GM21367 (cell line): ENCODE results near the gene LMO4.

Experiments
- ATAC-seq: cut with Tn5 transposase; IDR thresholded peaks from one replicate; pipeline ENCODE4 v1.9.1; 2021; ENCODE audit not compliant: unreplicated experiment

Gene LMO4

DNA sequence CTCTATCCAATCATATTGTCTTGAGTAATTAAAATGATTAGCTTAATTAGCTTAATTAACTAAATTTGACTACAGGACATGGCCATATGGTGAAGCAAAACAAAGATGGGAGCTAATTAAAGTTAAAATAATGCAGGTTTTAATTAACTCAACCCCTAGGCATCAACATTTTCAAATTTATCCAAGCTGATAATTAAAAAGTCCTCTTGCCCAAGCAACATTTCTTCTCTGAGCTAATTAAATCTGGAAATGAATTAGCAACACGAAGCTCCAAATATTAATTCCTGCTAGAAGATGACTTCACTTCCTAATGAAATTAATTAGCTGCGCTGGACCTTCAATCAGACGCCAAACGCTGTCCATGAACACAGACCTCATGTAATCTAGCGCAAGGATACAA lies 27.9 kb downstream of the LMO4 start:
- no peak for ATAC-seq

DNA sequence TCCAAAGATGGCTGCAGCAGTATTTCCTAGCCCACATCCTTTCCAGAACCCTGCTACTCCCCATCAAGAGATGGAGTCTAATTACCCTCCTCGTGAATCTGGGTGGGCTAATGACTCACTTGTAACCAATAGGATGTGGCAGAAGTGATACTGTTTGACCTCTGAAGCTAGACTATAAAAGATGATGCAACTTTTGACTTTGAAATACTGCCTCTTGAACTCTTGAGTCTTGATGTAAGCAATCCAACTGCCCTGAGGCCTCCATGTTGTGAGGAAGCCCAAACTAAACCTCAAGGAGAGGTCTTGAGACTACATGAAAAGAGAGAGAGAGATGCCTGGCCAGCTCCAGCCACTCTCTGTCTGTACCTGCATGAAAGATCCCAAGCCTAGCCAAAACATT lies 29.5 kb downstream of the LMO4 start:
- no peak for ATAC-seq

DNA sequence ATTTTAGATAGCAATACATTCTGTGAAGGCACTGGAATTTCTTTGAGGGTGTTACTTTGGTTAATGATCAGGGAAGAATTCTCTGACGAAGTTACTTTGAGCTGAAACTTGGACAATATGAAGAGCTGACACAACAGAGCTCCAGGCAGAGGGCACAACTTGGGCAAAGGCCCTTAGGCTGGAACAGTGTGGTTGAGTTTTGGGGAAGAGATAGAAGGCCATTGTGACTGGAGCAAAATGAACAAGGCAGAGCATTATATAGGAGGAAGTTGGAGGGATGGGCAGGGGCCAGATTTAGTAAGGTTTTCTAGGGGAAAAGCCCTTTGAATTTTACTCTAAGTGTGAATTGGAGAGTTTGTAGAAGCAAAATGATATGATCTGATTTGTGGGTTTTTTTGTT lies 30.9 kb downstream of the LMO4 start:
- ATAC-seq = no peak

DNA sequence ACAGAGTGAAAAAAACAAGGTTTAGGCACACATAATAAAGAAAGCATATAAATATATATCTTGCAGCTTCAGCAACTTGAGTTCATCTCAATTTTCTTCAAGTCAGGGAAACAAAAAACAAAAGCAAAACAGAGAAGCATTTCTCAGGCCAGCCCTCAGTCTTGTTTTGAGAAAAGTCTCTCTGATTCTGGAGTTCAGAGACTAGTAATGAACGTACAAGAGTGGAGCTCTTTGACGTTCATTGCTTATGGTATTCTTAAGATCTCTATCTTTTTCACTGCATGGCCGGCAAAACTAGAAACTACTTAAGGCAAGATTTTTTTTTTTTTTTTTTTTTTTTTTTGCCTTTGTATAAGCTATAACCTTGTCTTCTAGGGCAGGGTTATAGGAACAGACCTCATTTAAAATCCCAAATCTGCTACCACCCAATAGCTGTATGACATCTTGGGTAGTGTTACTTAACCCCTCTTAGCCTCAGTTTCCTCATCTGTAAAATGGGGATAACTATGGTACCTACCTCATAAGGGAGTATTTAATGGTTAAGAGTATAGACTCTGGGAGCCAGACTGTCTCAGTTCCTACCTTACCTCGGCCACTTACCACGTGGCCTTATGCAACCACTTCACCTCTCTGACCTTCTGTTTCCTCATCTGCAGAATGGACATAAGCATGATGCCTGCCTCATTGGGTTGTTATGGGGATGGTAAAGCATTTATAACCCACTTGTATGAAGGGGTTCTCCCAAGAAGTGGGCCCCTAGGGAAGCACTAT lies 33.6 kb downstream of the LMO4 start:
- no peak for ATAC-seq

DNA sequence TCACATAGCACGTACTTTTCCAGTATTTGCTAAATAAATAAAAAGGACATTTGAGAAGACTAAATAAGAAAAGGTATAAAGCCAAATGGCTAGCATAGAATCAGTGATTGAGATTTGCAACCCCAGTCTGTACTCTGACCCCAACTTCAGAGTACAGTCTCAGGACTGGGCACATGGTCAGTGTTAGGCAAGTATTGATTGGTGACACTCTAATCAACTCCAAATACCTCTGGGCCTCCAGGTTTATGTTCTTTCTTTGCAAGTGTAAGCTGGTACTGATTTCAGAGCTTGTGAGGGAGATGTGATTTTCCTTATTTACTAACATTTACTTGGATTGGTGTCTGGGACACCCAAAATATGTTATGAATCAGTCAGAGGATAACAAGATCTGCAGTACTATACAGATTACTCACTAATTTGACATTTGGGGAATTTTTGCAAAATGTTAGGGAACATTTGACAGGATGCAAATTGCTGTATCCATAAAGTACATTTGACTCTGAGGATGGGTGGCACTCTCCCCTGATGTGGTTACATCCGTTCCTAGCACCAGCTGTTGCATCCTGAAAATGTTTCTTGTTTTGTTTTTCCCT lies 34.2 kb downstream of the LMO4 start:
- ATAC-seq = no peak

DNA sequence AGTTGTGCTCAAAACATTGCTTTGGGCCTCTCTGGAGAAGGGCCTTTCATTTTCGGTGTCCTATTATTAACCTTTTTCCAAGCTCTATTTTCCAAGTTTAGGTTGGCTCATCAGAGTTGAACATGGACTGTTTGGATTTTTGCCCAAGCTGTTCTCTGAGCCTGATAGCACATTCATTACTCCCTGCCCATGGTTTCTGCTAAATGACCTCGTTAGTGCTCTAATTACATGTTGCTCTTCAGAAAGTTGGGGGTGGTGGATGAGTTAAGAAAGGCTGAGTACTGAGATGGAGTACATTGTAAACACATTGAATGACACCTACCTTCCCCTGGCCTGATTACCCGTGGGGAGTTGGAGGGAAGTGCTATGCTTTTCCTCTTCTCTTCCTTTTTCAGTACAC lies 38.9 kb downstream of the LMO4 start:
- ATAC-seq = no peak

DNA sequence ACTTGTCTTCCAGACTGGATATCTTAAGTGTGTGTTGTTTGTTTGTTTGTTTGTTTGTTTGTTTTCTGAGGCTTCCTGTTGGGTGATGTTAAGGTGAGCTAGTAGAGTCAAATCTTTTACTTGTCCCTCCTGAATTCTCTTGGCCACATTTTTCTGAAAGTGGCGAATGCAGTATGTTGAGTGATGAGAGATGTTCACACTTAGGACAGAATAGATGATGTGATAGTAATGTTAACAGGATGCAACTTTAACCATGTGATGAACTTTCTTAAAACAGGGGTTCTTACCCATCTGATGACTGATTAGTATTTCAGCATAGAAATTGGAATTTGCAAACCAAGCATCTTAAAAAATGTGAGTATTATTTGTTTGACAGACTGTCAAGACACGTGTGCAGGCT lies 40.2 kb downstream of the LMO4 start:
- ATAC-seq = no peak

DNA sequence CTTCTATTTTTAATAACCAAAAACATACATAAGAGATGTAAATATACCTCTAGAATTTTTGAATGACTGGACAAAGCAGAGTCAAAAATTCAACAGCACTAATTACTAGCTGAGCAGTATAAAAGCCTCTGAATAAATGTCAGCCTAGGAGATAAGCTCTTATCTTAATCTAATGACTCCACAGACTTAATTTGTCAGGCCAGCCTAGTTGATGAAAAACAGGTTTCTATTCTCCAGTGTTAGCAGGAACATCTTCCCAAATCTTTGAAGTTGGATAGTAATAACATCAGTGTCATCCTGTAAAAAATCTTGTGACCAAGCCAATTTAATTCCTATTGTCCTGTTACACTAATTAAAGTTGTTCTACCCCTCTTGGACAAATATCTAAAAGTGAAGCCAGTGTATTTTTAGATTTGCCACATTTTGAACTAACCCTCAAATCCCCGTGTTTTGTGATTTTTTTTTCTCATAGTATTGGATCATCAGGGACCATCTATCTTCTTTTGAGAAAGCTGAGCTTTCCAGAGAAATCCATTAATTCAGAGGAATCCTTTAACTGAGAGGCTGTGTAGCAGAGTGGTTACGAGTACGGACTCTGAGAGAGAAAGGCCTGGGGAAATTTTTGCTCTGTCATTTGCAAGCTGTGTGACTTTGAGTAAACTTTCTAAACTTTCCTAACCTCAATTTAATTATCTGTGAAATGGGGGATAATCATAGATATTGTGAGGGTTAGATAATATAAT lies 41.2 kb downstream of the LMO4 start:
- ATAC-seq = no peak

DNA sequence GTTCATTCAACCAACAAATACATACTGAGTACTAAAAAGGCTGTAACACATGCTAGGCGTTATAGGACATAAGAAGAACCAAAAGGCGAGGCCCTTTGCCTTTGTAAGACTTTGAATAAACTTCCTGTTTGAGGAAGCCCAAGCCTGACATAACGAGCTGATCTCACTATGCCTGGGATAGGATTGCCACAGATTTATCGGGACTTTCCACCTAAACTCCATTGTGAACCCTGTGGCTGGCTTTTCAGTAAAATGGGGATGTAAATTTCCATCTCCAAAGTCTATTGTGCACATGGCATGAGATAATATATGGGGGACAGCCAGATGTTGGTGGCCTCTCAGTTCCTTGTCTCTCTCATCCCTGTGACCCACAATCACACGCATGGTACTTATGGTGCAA lies 41.9 kb downstream of the LMO4 start:
- no peak for ATAC-seq

DNA sequence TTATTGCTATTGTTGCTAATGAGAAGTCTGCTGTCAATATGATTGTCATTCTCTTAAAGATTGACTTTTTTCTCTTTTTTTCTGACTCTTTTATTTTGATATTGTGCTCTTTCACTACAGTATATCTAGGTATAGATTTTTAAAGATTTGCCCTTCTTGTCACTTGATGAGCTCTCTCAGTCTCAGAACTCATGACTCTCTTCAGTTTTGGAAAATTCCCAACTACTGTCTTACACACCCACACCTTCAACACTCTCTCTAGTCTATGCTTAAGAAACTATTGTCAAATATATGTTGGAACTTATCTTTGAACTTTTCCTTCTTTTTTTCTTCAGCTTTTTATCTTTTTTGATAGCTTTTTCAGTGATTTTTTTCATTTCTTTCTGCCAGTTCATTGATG lies 50.6 kb downstream of the LMO4 start:
- no peak for ATAC-seq

DNA sequence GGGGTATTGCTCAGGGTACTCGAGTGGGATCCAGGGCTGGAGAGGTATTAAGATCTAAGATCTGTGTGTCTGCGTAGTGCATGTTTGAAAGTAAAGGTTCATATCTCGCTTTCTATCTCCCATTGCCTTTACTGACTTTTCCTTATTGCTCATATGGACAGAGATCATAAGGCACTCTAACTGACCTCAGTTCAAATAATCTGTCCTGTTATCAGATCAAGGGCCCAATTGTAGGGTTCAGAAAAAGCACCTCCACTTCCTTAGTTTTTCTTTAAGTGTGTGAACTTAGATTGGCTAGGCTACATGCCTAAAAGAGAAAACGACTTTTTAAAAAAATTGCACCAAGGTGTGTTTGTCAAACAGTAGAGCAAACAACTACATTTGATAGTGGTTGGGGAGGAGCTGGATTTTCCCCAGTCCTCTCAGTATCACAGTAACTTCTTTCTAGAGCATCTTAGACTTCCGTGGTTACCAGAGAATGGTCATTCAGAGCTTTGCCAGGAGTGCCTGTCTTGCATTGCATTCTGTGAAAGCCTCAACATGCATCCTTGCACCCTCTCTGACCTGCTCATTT lies 57.6 kb downstream of the LMO4 start:
- ATAC-seq = no peak

DNA sequence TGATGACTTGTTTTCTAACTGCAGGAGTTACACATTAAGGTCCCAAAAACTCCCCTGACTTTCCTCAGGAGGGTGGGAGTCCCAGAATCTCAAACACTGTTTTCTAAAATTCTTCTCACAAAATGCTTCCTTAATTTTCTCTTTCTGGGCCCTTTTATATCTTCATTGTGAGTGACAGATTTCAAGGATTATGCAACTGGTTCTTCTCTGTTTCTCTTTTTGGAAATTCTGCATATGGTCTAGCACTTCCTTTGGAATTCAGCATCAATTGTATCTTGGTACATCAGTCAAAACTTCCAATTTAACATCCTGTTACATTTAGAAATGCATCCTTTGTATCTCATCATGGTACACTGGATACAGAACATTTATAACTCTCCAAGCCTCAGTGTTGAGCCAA lies 59.7 kb downstream of the LMO4 start:
- ATAC-seq = no peak

DNA sequence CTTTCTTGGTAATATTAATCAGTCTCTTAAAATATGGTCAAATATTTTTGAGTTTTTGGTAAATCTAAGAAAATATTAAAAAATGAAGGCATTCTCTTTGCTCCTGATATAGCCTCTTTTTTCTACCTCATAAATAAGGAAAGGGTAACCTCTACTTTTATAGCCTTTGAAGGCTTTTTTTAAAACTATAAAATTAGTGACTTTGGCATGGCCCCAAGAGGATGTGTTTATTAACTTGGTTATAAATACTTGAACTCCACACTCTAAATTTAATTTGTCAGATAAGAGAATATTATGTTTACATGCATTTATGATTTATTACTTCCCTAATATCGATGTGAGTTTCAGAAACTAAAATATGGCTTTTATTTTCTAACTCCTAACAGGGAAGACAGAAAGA lies 60.3 kb downstream of the LMO4 start:
- no peak for ATAC-seq

DNA sequence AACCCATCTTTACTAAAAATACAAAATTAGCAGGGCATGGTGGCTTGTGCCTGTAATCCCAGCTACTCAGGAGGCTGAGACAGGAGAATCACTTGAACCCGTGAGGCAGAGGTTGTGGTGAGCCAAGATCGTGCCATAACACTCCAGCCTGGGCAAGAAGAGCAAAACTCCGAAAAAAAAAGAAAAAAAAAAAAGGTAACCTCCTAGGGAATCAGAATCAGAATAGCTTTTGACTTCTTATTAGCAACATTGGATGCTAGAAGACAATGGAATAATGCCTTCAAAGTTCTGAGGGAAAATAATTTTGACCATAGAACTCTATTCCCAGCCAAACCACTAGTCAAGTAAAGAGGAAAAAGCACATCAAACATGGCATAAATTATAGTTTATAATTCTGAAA lies 60.9 kb downstream of the LMO4 start:
- no peak for ATAC-seq

DNA sequence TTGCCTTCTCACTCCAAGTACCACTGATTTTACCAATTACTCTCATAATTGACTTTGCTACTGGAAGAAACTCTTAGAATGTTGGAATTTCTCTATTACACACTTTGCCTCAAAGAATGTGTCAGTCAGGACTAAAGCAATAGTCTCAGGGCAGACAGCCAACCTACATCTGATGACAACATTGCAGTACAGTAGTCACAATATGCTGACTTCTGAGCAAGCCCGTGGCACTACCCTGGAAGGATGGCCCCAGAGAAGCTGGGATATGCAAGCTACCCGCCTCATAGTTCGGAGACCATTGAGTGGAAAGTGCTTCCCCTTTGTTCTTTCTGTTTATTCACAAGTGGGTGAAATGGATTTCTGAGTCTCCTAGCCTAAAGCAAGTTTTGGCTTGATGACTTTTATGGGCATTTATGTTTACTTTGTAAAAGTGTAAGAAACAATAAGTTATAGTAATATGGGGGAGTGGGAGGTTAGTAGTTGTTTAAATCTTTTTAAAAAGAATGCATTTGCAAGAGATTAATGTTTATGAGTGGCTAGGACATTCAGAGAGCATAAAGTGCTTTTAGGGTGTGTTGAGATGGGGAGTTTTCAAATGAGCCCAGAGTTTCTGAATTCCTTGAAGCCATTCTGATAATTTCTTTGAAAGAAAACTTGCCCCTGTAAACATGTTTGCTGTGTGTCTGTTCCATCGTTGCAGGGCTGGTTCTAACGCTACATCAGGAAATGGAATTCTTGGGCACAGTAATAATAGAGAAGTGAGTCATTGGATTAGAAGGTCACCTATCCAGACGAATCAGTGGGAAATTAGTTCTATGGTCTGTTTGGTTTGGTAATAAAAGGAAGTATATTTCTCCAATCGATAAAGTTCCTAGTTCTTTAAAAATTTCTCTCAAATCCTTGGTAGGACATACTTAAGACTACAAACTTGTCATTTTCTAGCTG lies 63.8 kb downstream of the LMO4 start:
- no peak for ATAC-seq

DNA sequence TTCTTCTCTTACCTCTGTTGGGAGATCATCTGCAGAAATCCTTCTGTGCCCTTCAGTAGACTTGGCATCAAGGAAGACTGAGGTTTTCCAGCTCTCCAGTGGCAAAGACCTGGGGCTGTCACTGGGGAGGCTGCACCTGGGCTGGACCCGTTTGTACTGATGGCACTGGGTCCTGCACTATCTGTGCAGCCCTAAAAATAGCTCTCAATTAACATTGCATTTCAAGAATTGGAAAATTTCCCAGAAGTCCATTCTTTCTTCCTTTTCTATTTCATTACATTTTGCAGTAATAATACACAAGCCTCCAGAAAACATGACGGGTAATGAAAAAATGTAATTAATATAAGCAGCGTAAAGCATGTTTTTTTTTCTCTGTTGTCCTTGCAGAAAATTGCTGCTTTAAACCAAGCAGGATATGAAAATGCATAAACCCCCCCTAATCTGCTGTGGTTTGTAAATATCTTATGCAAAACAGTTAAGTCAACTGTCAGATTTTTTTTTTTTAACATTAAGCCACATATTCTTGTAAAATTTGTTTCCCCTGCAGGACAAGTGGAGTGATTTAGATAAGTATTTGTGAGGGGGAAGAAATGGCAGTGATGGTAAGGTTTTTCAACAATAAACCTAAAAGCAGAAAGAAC lies 64.9 kb downstream of the LMO4 start:
- ATAC-seq = no peak

DNA sequence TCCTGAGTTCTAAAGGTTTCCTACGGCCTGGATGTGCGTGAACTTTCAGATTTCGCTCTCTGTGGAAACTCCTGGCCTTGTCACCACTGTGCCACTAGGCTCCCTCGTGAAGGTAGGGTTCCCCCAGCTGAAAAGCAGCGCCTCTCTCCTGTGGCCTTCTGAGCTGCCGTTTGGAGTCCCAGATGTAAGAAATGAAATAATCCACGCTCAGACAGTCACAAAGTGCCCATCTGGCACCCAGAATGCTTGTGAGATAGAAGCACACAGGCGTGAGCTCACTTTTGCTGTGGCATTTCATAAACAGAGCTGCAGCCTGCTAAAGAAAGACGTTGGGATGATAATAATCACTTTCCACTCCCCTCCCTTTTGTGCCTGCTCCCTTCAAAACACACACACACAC lies 65.8 kb downstream of the LMO4 start:
- no peak for ATAC-seq

DNA sequence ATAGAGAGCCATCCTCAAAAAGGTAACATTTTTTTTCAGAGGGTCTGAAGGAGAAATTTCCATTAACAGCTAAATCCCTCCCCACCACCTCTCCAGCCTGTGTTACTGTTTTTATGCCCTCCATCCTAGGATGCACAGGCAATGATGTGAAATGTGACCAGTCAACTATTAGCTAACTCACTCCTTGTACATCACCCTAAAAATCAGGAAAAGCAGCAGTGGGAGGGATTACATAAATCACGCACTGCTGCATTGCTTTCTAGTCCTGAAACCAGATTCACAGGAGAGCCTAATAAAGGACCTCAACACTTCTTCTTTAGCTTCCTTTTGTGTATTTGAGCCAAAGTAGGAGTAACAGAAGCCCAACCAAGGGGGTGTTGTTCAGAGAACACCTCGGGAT lies 66.3 kb downstream of the LMO4 start:
- no peak for ATAC-seq
